ENCODE data around the gene COPS4.

GRCh38 chr4:83075311-83076095 lies 40.5 kb downstream of the COPS4 start:
- TF ChIP-seq, protein P1, sequence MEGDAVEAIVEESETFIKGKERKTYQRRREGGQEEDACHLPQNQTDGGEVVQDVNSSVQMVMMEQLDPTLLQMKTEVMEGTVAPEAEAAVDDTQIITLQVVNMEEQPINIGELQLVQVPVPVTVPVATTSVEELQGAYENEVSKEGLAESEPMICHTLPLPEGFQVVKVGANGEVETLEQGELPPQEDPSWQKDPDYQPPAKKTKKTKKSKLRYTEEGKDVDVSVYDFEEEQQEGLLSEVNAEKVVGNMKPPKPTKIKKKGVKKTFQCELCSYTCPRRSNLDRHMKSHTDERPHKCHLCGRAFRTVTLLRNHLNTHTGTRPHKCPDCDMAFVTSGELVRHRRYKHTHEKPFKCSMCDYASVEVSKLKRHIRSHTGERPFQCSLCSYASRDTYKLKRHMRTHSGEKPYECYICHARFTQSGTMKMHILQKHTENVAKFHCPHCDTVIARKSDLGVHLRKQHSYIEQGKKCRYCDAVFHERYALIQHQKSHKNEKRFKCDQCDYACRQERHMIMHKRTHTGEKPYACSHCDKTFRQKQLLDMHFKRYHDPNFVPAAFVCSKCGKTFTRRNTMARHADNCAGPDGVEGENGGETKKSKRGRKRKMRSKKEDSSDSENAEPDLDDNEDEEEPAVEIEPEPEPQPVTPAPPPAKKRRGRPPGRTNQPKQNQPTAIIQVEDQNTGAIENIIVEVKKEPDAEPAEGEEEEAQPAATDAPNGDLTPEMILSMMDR (conservative IDR thresholded peaks at IDR 0.05) = no peak
- no peak for TF ChIP-seq EZH2 (IDR thresholded peaks at IDR 0.05; ENCODE audit: low read depth)
